Coronary artery (tissue), 2 donors: ENCODE results near the gene PBX3.

Experiments used
- DNase-seq: peaks from one replicate; pipeline ENCODE4 v3.0.0-alpha.2; 2017; ENCODE audit warnings: low spot score
- H3K27ac ChIP-seq, 2 donors: fragments of 200-600 bp; sonication (generic); one replicate each; pipeline ENCODE4 v1.5.1; 2016 to 2019
- H3K4me3 ChIP-seq: fragments of 200-600 bp; sonication (generic); 2 replicates; pipeline ENCODE4 v1.5.1; 2016; ENCODE audit warnings: mild to moderate bottlenecking, moderate library complexity
- CTCF ChIP-seq: fragments of 200-600 bp; sonication (generic); IDR thresholded peaks from one replicate; pipeline ENCODE4 v1.5.1; 2019; ENCODE audit warnings: antibody characterized with exemption

The PBX3 gene

GRCh38 chr9:125994066-125994943 lies 247.1 kb downstream of the PBX3 start:
- no peak for TF ChIP-seq CTCF
- DNase-seq: no peak
- no peak overlapping the region for H3K27ac ChIP-seq
- no peak overlapping the region for H3K4me3 ChIP-seq

GRCh38 chr9:125995006-125995405 lies 247.8 kb downstream of the PBX3 start:
- H3K27ac ChIP-seq: no peak overlapping the region
- no peak for TF ChIP-seq CTCF
- no peak for DNase-seq
- no peak overlapping the region for H3K4me3 ChIP-seq

- H3K4me3 ChIP-seq: no peak overlapping the region
- H3K27ac ChIP-seq: no peak overlapping the region
- no peak for TF ChIP-seq CTCF
- DNase-seq: no peak
Observed at GRCh38 chr9:125995706-125996105, 248.5 kb downstream of the PBX3 start.

- no peak for DNase-seq
- Histone ChIP-seq H3K4me3 (no peak overlapping the region), H3K27ac (no peak overlapping the region)
- TF ChIP-seq CTCF: no peak
Observed at GRCh38 chr9:125996791-125997190, 249.6 kb downstream of the PBX3 start.

GRCh38 chr9:125997196-125997823 lies 250.1 kb downstream of the PBX3 start:
- Histone ChIP-seq H3K4me3 (no peak overlapping the region), H3K27ac (no peak overlapping the region)
- no peak for TF ChIP-seq CTCF
- DNase-seq: no peak

GRCh38 chr9:125998837-125999503 lies 251.8 kb downstream of the PBX3 start:
- DNase-seq: no peak
- no peak for TF ChIP-seq CTCF
- no peak overlapping the region for H3K27ac ChIP-seq
- H3K4me3 ChIP-seq: no peak overlapping the region
